GM10248 (cell line): ENCODE data around the gene STARD5.

ENCODE experiments used
- CTCF ChIA-PET: fragments of 300-600 bp; sonication (Branson Sonifier 250); formaldehyde crosslinking; extraction: SDS; loops from one replicate; lab custom pipeline; 2021; ENCODE audit warnings: antibody characterized with exemption; lab: Yijun Ruan, JAX
- POLR2A ChIA-PET: fragments of 350-650 bp; sonication (Branson Sonifier 250); formaldehyde crosslinking; extraction: SDS; loops from one replicate; lab custom pipeline; 2020; ENCODE audit warnings: antibody characterized with exemption; lab: Yijun Ruan, JAX
- DNase-seq: peaks from one replicate; pipeline ENCODE4 v3.0.0; 2012; ENCODE audit errors: extremely low spot score
- CTCF ChIP-seq: IDR thresholded peaks from 2 replicates; pipeline ENCODE4 v1.5.1; 2012; ENCODE audit warnings: mild to moderate bottlenecking, low read depth; ENCODE audit errors: extremely low read depth, missing control alignments, control extremely low read depth

The STARD5 gene

GRCh38 chr15:81339321-81339720 lies 15.4 kb upstream of the STARD5 start:
- ChIA-PET CTCF (interaction anchor here (0.9 to 8.4 kb wide), 6 partner anchors 12 to 73 kb away, joined by 3 to 82 read pairs (median 4); no protein-coding TSS in a partner anchor), POLR2A (no interaction called here)
- DNase-seq: no peak
- TF ChIP-seq CTCF: no peak

GRCh38 chr15:81338170-81339007 lies 14.4 kb upstream of the STARD5 start:
- CTCF ChIA-PET: interaction anchor here (0.9 to 8.4 kb wide), 8 partner anchors 10 to 72 kb away, joined by 3 to 82 read pairs (median 6); no protein-coding TSS in a partner anchor
- TF ChIP-seq CTCF: no peak
- no peak for DNase-seq
- POLR2A ChIA-PET: no interaction called here

- TF ChIP-seq CTCF: no peak
- POLR2A ChIA-PET: no interaction called here
- CTCF ChIA-PET: interaction anchor here (1.0 to 8.4 kb wide), 5 partner anchors 10 to 71 kb away, joined by 3 to 82 read pairs (median 10); no protein-coding TSS in a partner anchor
- no peak for DNase-seq
These were observed 13.8 kb upstream of the STARD5 start for GRCh38 chr15:81337713-81338157.

GRCh38 chr15:81337241-81337640 lies 13.3 kb upstream of the STARD5 start:
- ChIA-PET POLR2A (no interaction called here), CTCF (interaction anchor here (0.7 to 8.4 kb wide), 11 partner anchors 10 to 231 kb away, joined by 3 to 82 read pairs (median 6); no protein-coding TSS in a partner anchor)
- TF ChIP-seq CTCF: no peak
- DNase-seq: no peak

GRCh38 chr15:81336568-81336967 lies 12.6 kb upstream of the STARD5 start:
- peak; percentile 47 for DNase-seq
- ChIA-PET POLR2A (no interaction called here), CTCF (interaction anchor here (0.7 to 8.4 kb wide), 11 partner anchors 9 to 231 kb away, joined by 3 to 82 read pairs (median 6); no protein-coding TSS in a partner anchor)
- peak; percentile 45 for TF ChIP-seq CTCF

- POLR2A ChIA-PET: no interaction called here
- TF ChIP-seq CTCF: no peak
- CTCF ChIA-PET: interaction anchor here (0.7 to 8.4 kb wide), 10 partner anchors 10 to 227 kb away, joined by 3 to 82 read pairs (median 7); no protein-coding TSS in a partner anchor
- no peak for DNase-seq
These were observed 11.7 kb upstream of the STARD5 start for GRCh38 chr15:81335631-81336030.
